Measurements from ENCODE around the gene SH3PXD2A. TPM values are rescaled to one million over a fixed set of nuclear protein-coding genes. Genes with fewer than 3 reads are reported as not detected.

SH3PXD2A gene
- total and polyA plus RNA-seq, 3 donors from 2014 or later: 10.8 to 12.1 (median 12.0) TPM

GRCh38 chr10:103799341-103799740 is 56.0 kb downstream of the SH3PXD2A start:
- no peak for DNase-seq
- no peak for TF ChIP-seq CTCF (IDR thresholded peaks at IDR 0.05)
- no peak for TF ChIP-seq POLR2A (IDR thresholded peaks at IDR 0.05)
- no peak overlapping the region for H3K4me3 ChIP-seq
- no peaks in the 10 kb centered on the region for H3K9me3 ChIP-seq
- WGBS, 2 donors: 96 to 97% methylated on average over 4 of the region's 4 CpGs
- H3K36me3 ChIP-seq (ENCODE audit: low read depth, missing control alignments): no peaks in the 10 kb centered on the region
- no peak overlapping the region for H3K27ac ChIP-seq
- no peaks in the 10 kb centered on the region for H3K27me3 ChIP-seq
- H3K4me1 ChIP-seq: no peaks in the 10 kb centered on the region
- intact Hi-C loops (cut with DNase I; ENCODE audit: low total_unique reads): no loop called here

GRCh38 chr10:103798511-103798910 is 56.9 kb downstream of the SH3PXD2A start:
- 100% methylated on average over 1 to 7 of the region's 7 CpGs for WGBS, 2 donors
- Histone ChIP-seq H3K4me3 (no peak overlapping the region), H3K36me3 (ENCODE audit: low read depth, missing control alignments) (no peaks in the 10 kb centered on the region), H3K9me3 (no peaks in the 10 kb centered on the region), H3K4me1 (no peaks in the 10 kb centered on the region), H3K27me3 (no peaks in the 10 kb centered on the region), H3K27ac (no peak overlapping the region)
- TF ChIP-seq CTCF (IDR thresholded peaks at IDR 0.05) (no peak), POLR2A (IDR thresholded peaks at IDR 0.05) (no peak)
- no peak for DNase-seq
- intact Hi-C loops (cut with DNase I; ENCODE audit: low total_unique reads): no loop called here

- Histone ChIP-seq H3K4me1 (no peaks in the 10 kb centered on the region), H3K36me3 (ENCODE audit: low read depth, missing control alignments) (no peaks in the 10 kb centered on the region), H3K9me3 (no peaks in the 10 kb centered on the region), H3K4me3 (no peak overlapping the region), H3K27me3 (no peaks in the 10 kb centered on the region), H3K27ac (no peak overlapping the region)
- intact Hi-C loops (cut with DNase I; ENCODE audit: low total_unique reads): no loop called here
- no peak for DNase-seq
- TF ChIP-seq POLR2A (IDR thresholded peaks at IDR 0.05): no peak
- no peak for TF ChIP-seq CTCF (IDR thresholded peaks at IDR 0.05)
- WGBS, 2 donors: 94% methylated on average over 11 to 12 of the region's 12 CpGs
Observed at GRCh38 chr10:103797857-103798256, 57.5 kb downstream of the SH3PXD2A start.

- intact Hi-C loops (cut with DNase I; ENCODE audit: low total_unique reads): no loop called here
- H3K4me1 ChIP-seq: no peaks in the 10 kb centered on the region
- TF ChIP-seq CTCF (IDR thresholded peaks at IDR 0.05): no peak
- H3K36me3 ChIP-seq (ENCODE audit: low read depth, missing control alignments): no peaks in the 10 kb centered on the region
- no peak for DNase-seq
- 67 to 87% methylated on average over 4 of the region's 4 CpGs for WGBS, 2 donors
- H3K27ac ChIP-seq: no peak overlapping the region
- no peaks in the 10 kb centered on the region for H3K27me3 ChIP-seq
- no peak overlapping the region for H3K4me3 ChIP-seq
- no peaks in the 10 kb centered on the region for H3K9me3 ChIP-seq
Observed at GRCh38 chr10:103795634-103796270, 59.6 kb downstream of the SH3PXD2A start.

GRCh38 chr10:103794996-103795395 is 60.4 kb downstream of the SH3PXD2A start:
- no peak for TF ChIP-seq CTCF (IDR thresholded peaks at IDR 0.05)
- TF ChIP-seq POLR2A (IDR thresholded peaks at IDR 0.05): no peak
- no peak overlapping the region for H3K4me3 ChIP-seq
- DNase-seq: no peak
- no peaks in the 10 kb centered on the region for H3K4me1 ChIP-seq
- H3K27me3 ChIP-seq: no peaks in the 10 kb centered on the region
- H3K9me3 ChIP-seq: no peaks in the 10 kb centered on the region
- intact Hi-C loops (cut with DNase I; ENCODE audit: low total_unique reads): no loop called here
- no peak overlapping the region for H3K27ac ChIP-seq
- no peaks in the 10 kb centered on the region for H3K36me3 ChIP-seq (ENCODE audit: low read depth, missing control alignments)
- WGBS, 2 donors: 92 to 95% methylated on average over 7 of the region's 7 CpGs
